NCI-H2171 treated with DMSO at 0.1 percent for 48 hours (cell line): ENCODE measurements around the gene WWOX.
A peak's percentile ranks its signal among the peaks of the same experiment; 100 is the strongest.

ENCODE experiments used
- DNase-seq: peaks from one replicate; lab custom pipeline; 2025; lab: John Stamatoyannopoulos, UW

Gene WWOX

GRCh38 chr16:78473031-78473699 lies 373.7 kb downstream of the WWOX start:
- no peak for DNase-seq

GRCh38 chr16:78474762-78475161 lies 375.3 kb downstream of the WWOX start:
- DNase-seq: no peak

- no peak for DNase-seq
Measured at GRCh38 chr16:78476615-78477014, 377.2 kb downstream of the WWOX start.

DNA sequence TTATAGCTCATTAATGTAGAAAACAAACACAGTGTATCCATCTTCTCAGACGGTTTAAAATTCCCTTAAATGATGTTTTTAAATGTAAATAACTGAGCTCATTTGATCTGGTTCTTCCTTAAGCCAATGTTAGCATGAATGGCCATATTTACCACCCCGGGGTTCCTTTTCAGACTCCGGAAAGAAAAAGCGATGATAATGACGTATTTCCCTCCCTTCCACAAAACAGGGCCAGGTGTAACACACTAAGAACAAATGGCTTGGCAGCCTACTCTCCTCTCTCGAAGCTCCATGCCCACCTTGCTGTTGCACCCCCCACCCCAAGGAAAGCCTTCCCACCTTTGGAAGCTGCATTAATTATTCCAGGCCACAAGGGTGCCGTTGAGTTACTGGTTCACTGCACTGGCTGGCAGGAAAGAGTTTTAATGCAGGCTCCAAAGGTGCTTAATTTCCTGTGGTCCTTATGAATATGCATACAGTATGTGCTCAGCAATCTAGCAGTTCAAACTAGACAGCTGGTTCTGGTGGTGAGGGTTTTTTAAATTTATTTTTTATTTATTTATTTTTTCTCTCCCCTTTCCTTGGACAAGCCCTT lies 378.9 kb downstream of the WWOX start:
- DNase-seq: peak; percentile 25

- no peak for DNase-seq
Measured at GRCh38 chr16:78479723-78480122, 380.3 kb downstream of the WWOX start.

DNA sequence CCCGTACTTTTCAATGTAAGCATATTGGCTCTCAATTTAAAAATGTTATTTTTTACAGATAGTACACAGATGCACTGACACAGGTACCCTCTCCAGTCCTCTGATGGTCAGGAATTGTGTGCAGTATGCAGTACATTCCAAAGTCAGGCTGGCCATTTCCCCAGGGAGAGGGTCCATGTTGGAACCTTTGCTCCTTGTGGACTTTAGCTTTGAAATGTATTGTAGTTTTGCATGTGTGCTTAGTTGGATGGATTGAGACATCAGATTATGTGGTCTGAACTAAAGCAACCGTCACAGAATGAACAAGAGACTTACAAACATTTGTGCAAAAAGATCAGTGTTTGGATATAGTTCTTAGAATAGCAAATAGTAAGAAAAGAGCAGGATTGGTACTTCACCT lies 381.1 kb downstream of the WWOX start:
- DNase-seq: no peak

- no peak for DNase-seq
Measured at GRCh38 chr16:78483124-78483992, 383.9 kb downstream of the WWOX start.

DNA sequence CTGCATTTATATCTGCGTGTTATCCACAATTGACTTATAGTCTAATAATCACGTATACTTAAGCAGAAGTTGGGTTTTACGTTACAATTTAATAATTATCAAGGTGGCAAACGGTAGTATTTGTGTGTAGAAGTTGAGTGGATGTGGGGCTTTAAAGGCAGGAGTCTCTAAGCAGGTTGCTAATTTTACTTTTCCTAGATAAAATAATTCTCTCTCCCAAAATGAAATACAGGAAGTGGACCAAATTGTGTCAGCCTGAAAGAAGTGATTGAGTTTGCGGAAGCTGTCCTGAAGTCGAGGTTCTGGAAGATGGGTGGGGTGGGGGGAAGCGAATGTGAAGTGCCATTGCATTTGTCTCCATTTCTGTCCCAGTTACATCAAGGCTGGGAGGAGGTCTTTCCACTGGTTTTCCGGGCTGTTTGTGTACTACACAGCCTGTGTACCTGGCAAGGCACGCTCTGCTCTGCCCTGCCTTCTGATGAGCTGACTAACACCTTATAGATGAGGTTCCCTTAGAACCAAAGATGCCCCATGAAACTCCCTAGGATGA lies 385.1 kb downstream of the WWOX start:
- no peak for DNase-seq

DNA sequence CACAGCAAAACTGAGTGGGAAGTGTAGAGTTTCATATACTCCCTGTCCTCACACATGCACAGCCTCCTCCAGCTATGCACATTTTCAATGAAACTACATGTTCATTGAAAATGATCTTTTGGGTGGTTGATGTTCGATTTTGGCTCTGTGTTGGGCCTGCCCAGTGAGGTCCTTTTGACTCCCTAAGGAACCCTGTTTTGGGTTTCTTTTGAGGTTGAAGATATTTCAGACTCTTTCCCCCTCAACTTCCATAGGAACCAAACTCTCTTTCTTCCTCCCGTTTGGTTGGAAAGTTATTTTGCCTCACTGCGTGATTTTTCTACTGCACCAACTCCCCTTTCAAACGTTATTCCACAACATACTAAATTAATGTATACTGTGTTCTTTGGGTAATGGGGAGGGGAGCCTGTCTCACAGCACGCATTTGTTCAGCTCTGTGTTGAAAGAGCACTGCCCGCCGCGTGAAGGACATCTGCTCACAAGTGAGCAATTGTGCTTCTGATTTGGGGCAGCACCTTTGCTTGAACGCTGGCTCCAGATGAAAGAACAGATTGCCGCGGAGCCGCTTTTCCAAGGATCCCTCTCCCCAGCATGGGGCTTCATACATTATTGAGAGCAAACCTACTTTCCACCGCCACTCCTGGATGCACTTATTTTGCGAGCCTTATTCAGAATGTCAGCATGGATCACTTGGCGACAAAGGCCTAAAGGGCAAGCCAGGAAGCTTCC lies 385.9 kb downstream of the WWOX start:
- DNase-seq: no peak

DNA sequence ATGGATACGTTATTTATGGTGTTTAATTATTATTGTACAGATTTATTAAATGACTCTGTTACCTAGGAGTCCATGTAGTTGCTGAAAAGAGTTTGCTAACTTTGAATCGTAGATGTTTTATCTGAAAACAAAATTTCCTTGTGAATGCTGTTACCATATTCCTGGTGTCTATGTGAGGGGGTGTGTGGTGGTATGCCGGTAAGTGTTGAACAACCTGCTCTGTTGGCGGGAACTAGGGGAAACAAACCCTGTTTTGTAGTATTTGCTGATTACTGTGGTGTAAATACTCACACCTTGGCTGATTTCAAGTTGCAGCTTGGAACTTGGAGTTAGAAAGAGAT lies 386.4 kb downstream of the WWOX start:
- DNase-seq: no peak

- DNase-seq: no peak
Measured at GRCh38 chr16:78487471-78487870, 388.0 kb downstream of the WWOX start.

GRCh38 chr16:78489072-78489471 lies 389.6 kb downstream of the WWOX start:
- DNase-seq: peak; percentile 21

GRCh38 chr16:78489631-78490030 lies 390.2 kb downstream of the WWOX start:
- DNase-seq: no peak

DNA sequence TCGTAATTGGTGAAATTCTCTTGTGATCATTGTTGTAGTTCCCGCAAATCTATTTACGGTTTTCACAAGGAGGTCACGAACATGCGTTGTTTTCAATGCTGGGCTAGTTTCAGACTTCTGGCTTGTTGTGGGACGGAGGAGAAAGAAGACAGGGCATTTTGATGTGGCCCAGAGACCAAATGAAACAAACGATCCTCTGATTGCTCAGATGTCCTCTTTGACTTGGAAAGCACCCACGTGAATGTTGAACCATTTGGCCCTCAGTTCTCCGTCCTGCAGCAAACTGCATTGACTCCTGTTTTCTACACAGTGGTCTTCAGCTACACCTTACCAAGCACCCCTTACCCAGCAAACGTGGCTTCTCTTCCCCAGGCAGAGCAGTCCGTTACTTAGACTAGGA lies 391.0 kb downstream of the WWOX start:
- no peak for DNase-seq

GRCh38 chr16:78490847-78491246 lies 391.4 kb downstream of the WWOX start:
- no peak for DNase-seq

GRCh38 chr16:78493573-78493972 lies 394.1 kb downstream of the WWOX start:
- no peak for DNase-seq

- DNase-seq: no peak
Measured at GRCh38 chr16:78494105-78494504, 394.7 kb downstream of the WWOX start.

- no peak for DNase-seq
Measured at GRCh38 chr16:78494674-78495073, 395.2 kb downstream of the WWOX start.

- no peak for DNase-seq
Measured at GRCh38 chr16:78496189-78496588, 396.7 kb downstream of the WWOX start.

GRCh38 chr16:78499399-78499798 lies 399.9 kb downstream of the WWOX start:
- DNase-seq: peak; percentile 7

DNA sequence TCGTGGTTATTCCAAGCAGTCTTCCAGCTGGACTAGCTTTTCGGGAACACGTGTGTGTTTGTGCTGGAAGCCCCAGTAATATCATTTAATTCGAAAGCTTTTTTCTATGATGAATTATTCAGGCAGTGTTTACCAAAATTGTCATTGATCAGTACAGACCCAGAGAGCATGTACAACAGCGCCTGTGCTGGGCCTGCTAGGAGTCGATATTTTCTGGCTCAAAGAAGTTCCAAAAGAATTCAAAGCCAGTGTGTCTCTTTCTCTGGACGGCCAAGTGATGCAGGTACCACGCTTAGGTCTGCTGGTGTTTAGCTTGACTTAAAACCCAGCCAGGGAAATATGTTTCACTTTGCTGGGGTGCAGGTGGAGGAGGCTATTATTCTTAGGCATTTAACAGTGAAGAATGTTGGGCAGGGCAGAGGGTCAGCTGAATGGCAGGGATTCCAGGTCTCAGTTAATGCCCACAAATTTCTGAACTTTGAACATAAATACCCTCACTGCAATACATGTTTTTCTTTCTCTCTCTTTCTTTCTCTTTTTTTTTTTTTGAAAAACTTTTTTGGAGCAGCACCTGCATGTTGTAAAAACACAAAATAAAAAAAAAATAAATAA lies 401.3 kb downstream of the WWOX start:
- no peak for DNase-seq

GRCh38 chr16:78501744-78502143 lies 402.3 kb downstream of the WWOX start:
- DNase-seq: no peak
